Measurements from ENCODE around the gene CD22.

GRCh38 chr19:35360880-35361420, 32.0 kb downstream of the CD22 start:
- TF ChIP-seq CTCF (conservative IDR thresholded peaks at IDR 0.05; ENCODE audit: low read length) (no peak), EZH2phosphoT487 (IDR thresholded peaks at IDR 0.05; ENCODE audit: borderline replicate concordance) (no peak)
